Erythroblast (primary cell): ENCODE results near the gene MYO1F.

Experiments used
- DNase-seq, 2 experiments: peaks; one replicate each; lab custom pipeline; 2025; lab: John Stamatoyannopoulos, UW
- GATA1 ChIP-seq: IDR thresholded peaks from 2 replicates; pipeline ENCODE4 v1.6.1; 2011; ENCODE audit warnings: low read depth, mild to moderate bottlenecking, control low read depth, low read length, moderate library complexity
- POLR2A ChIP-seq: IDR thresholded peaks from 2 replicates; pipeline ENCODE4 v1.6.1; 2011; ENCODE audit warnings: mild to moderate bottlenecking, low read length

MYO1F gene

DNA sequence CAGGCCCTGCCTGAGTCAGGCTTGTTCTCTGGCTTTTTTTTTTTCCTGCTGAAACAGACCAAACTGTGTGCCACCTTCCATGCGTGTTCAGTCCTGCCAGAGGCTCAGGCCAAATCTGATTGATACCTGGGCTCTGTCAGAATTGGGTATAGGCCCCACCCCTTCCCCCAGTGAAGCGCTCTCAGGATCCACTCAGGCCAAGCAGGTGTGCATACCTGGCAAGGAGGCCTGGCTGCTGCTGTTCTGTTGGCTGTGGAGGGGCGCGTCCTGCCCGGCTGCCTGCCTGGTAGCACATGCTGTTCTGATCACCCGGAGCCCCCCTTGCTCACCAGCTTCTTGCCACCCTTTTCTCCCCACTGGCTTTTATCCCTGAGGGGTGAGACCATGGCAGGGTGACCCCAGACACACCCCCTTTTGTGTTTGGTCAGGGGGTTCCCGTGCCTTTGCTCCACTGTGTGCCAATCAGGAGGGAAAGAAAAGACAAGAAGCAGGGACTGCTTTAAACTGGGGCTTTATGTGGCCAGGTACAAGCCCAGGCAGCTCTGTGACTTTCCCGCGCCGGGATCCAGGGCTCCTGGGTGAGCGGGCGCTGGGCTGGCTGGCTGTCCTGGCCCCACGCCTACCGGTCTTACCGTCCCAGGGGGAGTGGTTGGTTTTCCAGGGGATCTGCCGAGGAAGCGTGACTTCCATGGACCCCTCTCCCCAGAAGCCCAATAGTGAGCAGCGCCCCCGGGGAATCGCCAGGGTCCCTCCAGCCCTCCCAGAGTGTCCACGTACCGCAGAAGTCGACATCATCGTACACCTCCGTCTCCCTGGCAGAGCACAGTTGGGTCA lies 87.5 kb downstream of the MYO1F start:
- no peak for DNase-seq
- TF ChIP-seq POLR2A (no peak), GATA1 (no peak)

GRCh38 chr19:8488365-8488764 lies 88.9 kb downstream of the MYO1F start:
- no peak for DNase-seq
- no peak for TF ChIP-seq GATA1
- TF ChIP-seq POLR2A = no peak

GRCh38 chr19:8487137-8487851 lies 89.9 kb downstream of the MYO1F start:
- TF ChIP-seq GATA1 (no peak), POLR2A (no peak)
- DNase-seq = no peak

DNA sequence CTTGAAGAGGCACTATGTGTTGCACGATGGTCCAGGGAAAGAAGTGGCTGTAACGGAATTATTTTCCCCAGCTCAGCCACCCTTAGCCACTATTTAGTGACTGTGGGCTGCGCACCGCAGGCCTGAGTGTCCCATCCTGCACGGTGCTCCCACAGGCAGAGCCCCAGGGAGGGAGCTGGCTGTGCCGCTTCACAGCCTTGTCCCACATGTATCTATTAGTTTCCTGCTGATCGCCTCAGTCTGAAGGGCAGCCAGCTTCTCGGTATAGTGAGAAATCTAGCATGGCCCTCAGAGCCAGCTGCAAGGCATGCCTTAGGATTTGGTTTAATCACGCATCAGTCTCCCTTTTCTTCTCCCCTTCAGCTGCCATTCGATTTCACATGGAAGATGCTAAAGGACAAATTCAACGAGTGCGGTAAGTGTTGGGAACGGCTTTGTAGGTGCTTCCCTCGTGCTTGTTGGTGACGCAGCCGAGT lies 90.5 kb downstream of the MYO1F start:
- no peak for DNase-seq
- TF ChIP-seq POLR2A = no peak
- TF ChIP-seq GATA1 = no peak

- DNase-seq = no peak
- no peak for TF ChIP-seq POLR2A
- no peak for TF ChIP-seq GATA1
Measured at GRCh38 chr19:8485561-8486371, 91.5 kb downstream of the MYO1F start.

GRCh38 chr19:8484331-8484894 lies 92.8 kb downstream of the MYO1F start:
- TF ChIP-seq GATA1 (no peak), POLR2A (no peak)
- no peak for DNase-seq

- TF ChIP-seq POLR2A = no peak
- no peak for TF ChIP-seq GATA1
- no peak for DNase-seq
Measured at GRCh38 chr19:8483165-8483564, 94.1 kb downstream of the MYO1F start.

DNA sequence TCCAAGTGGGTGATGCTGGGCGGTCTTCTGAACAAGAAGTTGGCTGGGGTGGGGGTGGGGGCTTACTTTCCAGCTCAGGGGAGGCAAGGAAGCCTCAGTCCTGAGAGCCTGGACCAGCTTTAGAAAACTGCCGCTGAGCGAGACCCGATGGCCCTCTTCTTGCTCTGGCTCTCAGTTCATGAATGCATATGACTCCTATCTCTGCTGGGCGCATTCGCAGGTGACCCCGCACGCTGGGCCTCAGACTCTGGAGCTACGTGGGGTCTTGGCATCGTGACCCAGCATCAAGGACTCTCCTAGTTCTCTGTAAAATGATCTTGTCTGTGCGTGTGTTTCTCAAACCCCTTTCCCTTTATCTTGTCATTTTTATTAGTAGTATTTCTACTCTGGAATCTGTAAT lies 94.5 kb downstream of the MYO1F start:
- DNase-seq = no peak
- TF ChIP-seq GATA1 = no peak
- TF ChIP-seq POLR2A = no peak

GRCh38 chr19:8481616-8482015 lies 95.6 kb downstream of the MYO1F start:
- TF ChIP-seq POLR2A (no peak), GATA1 (no peak)
- DNase-seq = no peak

- TF ChIP-seq GATA1 = no peak
- no peak for TF ChIP-seq POLR2A
- no peak for DNase-seq
Measured at GRCh38 chr19:8481201-8481600, 96.0 kb downstream of the MYO1F start.

DNA sequence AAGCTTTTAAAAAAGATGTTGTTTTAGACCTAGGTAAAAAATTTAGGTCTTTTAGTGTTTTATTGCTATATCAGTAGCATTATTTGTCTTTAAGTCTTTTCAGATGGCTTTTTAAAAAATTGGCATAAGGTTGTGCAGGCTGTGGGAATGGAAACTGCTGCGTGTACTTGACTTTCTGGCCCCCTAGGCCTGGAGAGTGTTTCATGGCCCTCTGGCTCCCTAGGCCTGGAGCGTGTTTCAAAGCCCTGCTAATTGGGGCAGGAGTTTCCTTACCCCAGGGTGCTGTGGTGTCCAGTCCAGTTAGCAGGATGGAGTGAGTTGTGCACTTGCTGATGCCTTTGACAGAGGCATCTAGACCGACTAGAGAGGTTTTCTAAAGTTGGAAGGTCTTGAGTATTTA lies 98.6 kb downstream of the MYO1F start:
- TF ChIP-seq GATA1 (no peak), POLR2A (no peak)
- no peak for DNase-seq

DNA sequence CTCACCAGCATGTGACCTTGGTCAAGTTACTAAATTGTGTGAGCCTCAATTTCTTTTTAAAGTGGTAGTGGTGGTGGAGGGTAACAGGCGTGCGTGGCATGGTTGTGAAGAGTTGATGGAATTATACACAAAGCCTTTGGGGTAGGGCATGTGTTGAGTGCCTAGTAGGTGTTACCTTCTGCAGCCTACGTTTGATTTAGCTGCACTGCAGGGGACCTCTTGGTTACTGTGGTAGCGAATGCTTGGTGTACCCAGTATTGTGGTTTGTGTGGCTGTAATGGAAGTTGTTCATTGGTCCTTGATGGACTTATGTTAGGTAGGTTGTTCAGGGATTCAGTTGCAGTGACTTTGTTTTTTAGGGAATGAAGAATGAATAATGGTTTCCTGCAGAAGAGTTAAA lies 99.4 kb downstream of the MYO1F start:
- TF ChIP-seq GATA1 (no peak), POLR2A (no peak)
- no peak for DNase-seq

GRCh38 chr19:8476524-8476923 lies 100.7 kb downstream of the MYO1F start:
- TF ChIP-seq GATA1 = no peak
- no peak for DNase-seq

DNA sequence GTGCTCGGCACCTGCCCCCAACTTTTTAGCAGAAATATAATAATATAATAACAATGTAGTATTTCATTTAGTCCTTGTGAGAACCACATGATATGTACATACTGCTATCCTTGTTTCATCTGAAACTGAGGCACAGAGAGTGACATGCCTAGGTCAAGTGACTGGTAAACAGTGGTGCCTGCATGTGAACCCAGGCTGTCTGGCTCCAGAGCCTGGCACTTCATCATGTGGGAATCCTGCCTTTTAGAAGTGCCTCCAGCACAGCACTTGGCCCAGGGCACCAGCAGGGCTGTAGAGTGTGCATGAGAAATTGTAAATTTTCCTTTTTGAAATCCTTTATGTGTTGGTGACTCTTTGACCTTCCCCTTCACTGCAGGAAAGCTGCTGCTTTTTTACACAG lies 102.2 kb downstream of the MYO1F start:
- no peak for DNase-seq

More for the DNA sequence above, 102.2 kb downstream of the MYO1F start:
- TF ChIP-seq GATA1 (no peak), POLR2A (no peak)
